Osteocyte (in vitro differentiated cells): ENCODE results near the gene PDIA2. TPM values are rescaled to one million over a fixed set of nuclear protein-coding genes. Genes with fewer than 3 reads are reported as not detected.
"Not testable (repeated sequence)": the region's sequence is repeated elsewhere in the genome, so short reads cannot be mapped to it uniquely, and the experiment has no call there.

Experiments used
- DNase-seq: peaks from one replicate; pipeline ENCODE4 v3.0.0; 2021; ENCODE audit warnings: mixed read lengths; ENCODE audit not compliant: unreplicated experiment; ENCODE audit errors: extremely low spot score
- H3K27ac Mint-ChIP-seq: one replicate; pipeline ENCODE4 v1.8.0; 2021; ENCODE audit warnings: mild to moderate bottlenecking, mixed read lengths; ENCODE audit not compliant: unreplicated experiment
- H3K27me3 Mint-ChIP-seq: one replicate; pipeline ENCODE4 v1.8.0; 2021; ENCODE audit warnings: mixed read lengths; ENCODE audit not compliant: unreplicated experiment
- H3K36me3 Mint-ChIP-seq: one replicate; pipeline ENCODE4 v1.8.0; 2021; ENCODE audit warnings: mixed read lengths; ENCODE audit not compliant: unreplicated experiment
- H3K4me1 Mint-ChIP-seq: one replicate; pipeline ENCODE4 v1.8.0; 2021; ENCODE audit warnings: mixed read lengths; ENCODE audit not compliant: unreplicated experiment
- H3K4me3 Mint-ChIP-seq: one replicate; pipeline ENCODE4 v1.8.0; 2021; ENCODE audit warnings: mild to moderate bottlenecking, moderate library complexity, mixed read lengths; ENCODE audit not compliant: unreplicated experiment
- H3K9me3 Mint-ChIP-seq: one replicate; pipeline ENCODE4 v1.8.0; 2021; ENCODE audit warnings: mixed read lengths; ENCODE audit not compliant: unreplicated experiment
- CTCF ChIP-seq: fragments of 200-600 bp; sonication (generic); IDR thresholded peaks from 2 replicates; pipeline ENCODE4 v1.5.0; 2021; ENCODE audit warnings: antibody characterized with exemption, mild to moderate bottlenecking, moderate library complexity
- total RNA-seq: library from RNA; stranded (reverse); gene quantifications from 2 replicates; pipeline ENCODE4 v1.2.1, GENCODE V29; 2021

Gene PDIA2
- total RNA-seq, 1 donor from 2014 or later, result not detected

DNA sequence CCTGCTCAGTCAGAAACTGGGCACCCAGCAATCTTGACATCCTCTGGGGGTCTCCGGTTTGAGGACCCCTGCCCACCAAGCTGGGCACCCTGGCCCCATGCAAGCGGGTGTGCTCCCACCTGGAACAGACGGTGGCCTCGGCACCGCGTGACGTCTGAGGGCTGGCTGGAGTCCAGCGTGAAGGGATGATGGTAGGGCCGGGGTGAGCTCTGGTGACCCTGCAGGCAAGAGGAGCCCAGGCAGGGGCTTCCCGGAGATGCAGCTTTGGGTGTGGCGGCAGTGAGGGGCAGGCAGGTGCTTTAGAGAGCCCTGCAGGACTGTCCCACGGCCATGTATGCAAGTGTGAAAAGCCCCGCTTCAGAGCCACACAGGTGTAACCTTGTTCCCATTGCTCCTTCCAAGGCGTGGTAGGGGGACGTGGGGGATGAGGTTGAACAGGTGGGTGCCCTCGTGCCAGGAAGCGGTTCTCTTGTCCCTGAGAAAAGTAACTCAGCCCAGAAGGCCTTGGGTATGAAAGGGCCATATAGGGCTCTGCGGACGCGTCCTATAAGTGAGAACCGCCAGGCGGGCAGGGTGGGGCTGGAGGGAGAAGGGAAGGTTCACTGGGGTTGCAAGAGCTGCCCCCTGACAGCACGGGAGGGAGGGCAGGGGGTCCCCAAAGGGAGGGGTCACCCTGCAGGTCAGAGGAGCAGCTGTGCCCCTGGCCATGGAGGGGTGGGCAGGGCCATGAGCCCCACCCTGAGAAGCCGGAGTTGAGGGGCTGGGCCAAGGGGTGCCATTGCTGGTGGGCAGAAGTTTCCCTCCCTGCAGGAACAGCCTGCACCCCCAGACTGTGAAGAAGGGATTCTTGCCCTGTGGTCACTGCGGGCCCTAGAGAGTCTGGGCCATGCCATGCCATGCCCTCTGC, 16.5 kb upstream of the PDIA2 start:
- H3K27me3 Mint-ChIP-seq, result no peaks in the 10 kb centered on the region
- no peak for DNase-seq
- H3K36me3 Mint-ChIP-seq, result peaks cover 7% of the 10 kb centered on the region
- TF ChIP-seq CTCF, result no peak
- H3K4me1 Mint-ChIP-seq, result peaks cover 2% of the 10 kb centered on the region
- H3K9me3 Mint-ChIP-seq, result no peaks in the 10 kb centered on the region
- H3K4me3 Mint-ChIP-seq, result no peak overlapping the region
- no peak overlapping the region for H3K27ac Mint-ChIP-seq

DNA sequence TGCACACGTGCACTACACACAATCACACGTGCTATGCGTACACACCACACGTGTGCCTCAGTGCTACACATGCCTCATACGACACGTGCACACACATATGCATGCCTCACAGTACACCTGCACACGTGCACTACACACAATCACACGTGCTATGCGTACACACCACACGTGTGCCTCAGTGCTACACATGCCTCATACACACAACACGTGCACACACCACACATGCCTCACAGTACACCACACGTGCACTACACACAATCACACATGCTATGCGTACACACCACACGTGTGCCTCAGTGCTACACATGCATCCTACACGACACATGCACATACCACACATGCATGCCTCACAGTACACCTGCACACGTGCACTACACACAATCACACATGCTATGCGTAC, 15.4 kb upstream of the PDIA2 start:
- H3K4me1 Mint-ChIP-seq, H3K27me3 Mint-ChIP-seq, DNase-seq, H3K36me3 Mint-ChIP-seq, H3K9me3 Mint-ChIP-seq, H3K4me3 Mint-ChIP-seq, H3K27ac Mint-ChIP-seq: not testable (repeated sequence)

DNA sequence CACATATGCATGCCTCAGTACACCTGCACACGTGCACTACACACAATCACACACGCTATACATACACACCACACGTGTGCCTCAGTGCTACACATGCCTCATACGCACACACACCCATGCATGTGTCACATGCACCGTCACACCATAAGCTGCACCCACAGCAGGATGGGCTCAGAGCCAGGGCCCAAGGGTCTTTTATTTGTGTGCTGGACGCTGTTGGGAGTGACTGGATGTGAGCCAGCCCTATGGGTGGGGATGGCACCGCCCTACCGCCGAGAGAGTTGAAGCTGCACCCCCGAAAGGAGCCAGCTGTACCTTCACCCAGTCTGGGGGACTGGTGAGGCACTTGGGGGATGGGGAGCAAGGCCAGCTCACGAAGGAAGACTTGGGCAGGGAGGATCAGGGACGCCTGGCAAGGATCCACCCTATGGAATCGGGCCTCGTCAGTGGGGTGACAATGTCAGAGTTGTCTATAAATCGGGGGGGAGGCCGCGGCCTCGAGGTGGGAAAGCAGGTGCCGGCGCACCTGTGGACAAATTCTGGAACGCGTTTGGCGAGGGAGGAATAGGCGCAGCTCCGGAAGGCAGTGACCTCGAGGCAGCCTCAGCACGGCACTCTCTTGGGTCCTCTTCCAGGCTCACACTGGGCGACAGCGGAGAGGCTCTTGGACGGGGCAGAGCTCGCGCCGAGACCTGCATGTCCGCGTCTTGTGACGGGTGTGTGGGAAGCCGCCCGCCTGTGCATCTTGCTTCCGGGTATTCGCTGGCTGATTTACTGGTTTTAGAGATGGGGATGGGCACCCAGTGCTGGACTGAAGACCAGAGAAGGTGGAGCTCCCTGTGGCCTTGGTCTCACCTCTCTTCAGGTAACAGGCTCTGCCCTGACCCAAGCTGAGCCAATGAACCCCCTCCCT, 14.6 kb upstream of the PDIA2 start:
- Mint-ChIP-seq H3K4me1 (peaks cover 2% of the 10 kb centered on the region), H3K27me3 (no peaks in the 10 kb centered on the region), H3K27ac (no peak overlapping the region), H3K4me3 (no peak overlapping the region), H3K9me3 (no peaks in the 10 kb centered on the region), H3K36me3 (peaks cover 2% of the 10 kb centered on the region)
- no peak for TF ChIP-seq CTCF
- DNase-seq, result no peak

DNA sequence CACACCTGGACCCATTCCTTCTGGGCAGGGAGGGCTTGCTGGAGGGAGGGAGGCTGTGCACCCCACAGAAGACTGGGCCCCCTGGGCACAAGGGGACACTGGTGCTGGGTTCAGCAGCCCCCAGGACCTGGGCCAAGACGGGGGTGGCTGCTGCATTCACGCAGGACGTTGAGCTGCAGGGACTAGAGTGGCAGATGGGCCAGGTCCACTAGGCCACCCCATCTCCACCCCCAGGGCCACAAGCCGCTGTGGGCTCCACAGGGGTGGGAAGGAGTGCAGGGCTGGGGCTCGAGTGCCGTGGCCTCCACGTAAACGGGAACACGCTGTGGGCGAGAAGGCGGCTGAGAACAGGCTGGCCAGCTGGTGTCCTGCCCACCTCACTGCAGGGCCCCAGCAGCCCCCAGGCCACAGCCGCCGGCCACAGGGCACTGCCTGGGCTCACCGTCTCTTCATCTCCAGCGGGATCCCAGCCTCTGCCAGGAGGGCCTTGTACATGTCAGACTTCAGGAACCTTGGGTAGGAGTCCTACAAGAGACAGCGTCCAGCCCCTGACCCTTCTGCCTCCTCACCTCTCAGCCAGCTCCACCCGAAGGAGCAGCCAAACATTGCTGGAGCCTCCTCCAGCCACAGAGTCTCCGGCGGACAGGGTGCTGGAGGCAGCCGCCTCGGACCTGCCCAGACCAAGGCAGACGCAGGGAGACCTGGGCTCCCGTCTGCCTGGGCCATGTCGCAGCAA, 13.7 kb upstream of the PDIA2 start:
- no peak for DNase-seq
- Mint-ChIP-seq H3K4me1 (peaks cover 2% of the 10 kb centered on the region), H3K9me3 (no peaks in the 10 kb centered on the region), H3K36me3 (no peaks in the 10 kb centered on the region), H3K4me3 (no peak overlapping the region), H3K27ac (no peak overlapping the region), H3K27me3 (no peaks in the 10 kb centered on the region)
- no peak for TF ChIP-seq CTCF

DNA sequence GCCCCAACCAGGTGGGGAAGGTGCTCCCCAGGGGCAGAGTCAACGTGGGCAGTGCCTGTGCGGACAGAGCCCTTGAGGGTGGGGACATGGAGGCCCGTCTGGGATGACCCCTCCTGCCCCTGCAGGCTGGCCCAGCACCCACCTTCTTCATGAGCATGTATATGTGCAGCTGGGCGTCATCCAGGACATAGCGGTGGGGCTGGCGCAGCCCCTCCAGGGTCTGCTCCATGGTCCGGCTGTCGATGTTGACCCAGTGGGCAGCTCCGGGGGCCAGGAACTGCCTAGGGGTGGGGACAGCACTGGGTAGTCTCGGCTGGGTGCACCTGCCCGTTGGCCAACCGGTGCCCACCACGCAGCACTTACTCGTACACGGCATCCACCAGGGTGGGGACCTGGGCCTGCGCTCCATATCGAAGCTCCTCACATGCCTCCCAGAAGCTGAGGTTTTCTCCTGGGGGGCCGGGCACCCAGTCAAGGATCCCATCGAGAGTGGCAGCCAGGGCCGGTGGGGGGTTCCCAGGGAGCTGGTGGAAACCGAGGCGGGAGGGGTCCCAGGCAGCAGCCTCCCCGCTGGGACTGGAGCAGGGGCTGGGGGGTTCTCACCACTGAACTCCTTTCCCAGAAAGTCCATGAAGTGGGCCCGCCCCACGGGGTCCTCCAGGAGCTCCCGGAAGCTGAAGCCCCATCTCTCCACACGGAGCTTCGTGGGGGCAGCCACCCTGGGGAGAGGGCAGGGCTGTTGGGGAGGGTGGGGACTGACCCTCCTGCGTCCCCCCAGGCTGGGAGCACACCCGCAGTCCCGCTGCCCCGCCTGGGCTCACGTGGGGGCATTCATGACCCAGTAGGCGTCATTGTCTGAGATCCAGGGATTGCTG, 12.3 kb upstream of the PDIA2 start:
- no peak overlapping the region for H3K4me3 Mint-ChIP-seq
- H3K36me3 Mint-ChIP-seq, result no peaks in the 10 kb centered on the region
- H3K9me3 Mint-ChIP-seq, result no peaks in the 10 kb centered on the region
- no peak overlapping the region for H3K27ac Mint-ChIP-seq
- no peak for DNase-seq
- no peak for TF ChIP-seq CTCF
- H3K27me3 Mint-ChIP-seq, result no peaks in the 10 kb centered on the region
- peaks cover 2% of the 10 kb centered on the region for H3K4me1 Mint-ChIP-seq
